Measurements from ENCODE around the gene TANC1. TPM values are rescaled to one million over a fixed set of nuclear protein-coding genes. Genes with fewer than 3 reads are reported as not detected.

TANC1 gene
- total and polyA plus RNA-seq, 2 experiments from 2014 or later, result 2.8 to 9.5 TPM

GRCh38 chr2:158963071-158963470 lies 5.4 kb upstream of the TANC1 start:
- TF ChIP-seq STAT1 (IDR thresholded peaks at IDR 0.05; ENCODE audit: unreplicated experiment) (no peak), NANOG (IDR thresholded peaks at IDR 0.05; ENCODE audit: borderline replicate concordance) (no peak), REST (IDR thresholded peaks at IDR 0.05; ENCODE audit: unreplicated experiment) (no peak), POLR2AphosphoS5 (IDR thresholded peaks at IDR 0.05; ENCODE audit: low read depth) (no peak), ZNF114 (CRISPR knock-in tag; IDR thresholded peaks at IDR 0.05) (no peak), ZNF462 (CRISPR knock-in tag; IDR thresholded peaks at IDR 0.05) (no peak), ZNF331 (CRISPR knock-in tag; IDR thresholded peaks at IDR 0.05; ENCODE audit: low read depth) (no peak), EZH2 (IDR thresholded peaks at IDR 0.05; ENCODE audit: low read depth, unreplicated experiment) (no peak), JUNB (IDR thresholded peaks at IDR 0.05; ENCODE audit: unreplicated experiment) (no peak), CREB1 (CRISPR knock-in tag; IDR thresholded peaks at IDR 0.05; ENCODE audit: low read depth) (no peak), EZH2phosphoT487 (IDR thresholded peaks at IDR 0.05; ENCODE audit: unreplicated experiment) (no peak)
- TF ChIP-seq, protein P1, sequence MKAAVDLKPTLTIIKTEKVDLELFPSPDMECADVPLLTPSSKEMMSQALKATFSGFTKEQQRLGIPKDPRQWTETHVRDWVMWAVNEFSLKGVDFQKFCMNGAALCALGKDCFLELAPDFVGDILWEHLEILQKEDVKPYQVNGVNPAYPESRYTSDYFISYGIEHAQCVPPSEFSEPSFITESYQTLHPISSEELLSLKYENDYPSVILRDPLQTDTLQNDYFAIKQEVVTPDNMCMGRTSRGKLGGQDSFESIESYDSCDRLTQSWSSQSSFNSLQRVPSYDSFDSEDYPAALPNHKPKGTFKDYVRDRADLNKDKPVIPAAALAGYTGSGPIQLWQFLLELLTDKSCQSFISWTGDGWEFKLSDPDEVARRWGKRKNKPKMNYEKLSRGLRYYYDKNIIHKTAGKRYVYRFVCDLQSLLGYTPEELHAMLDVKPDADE (IDR thresholded peaks at IDR 0.05), result no peak
- TF ChIP-seq, protein P2, sequence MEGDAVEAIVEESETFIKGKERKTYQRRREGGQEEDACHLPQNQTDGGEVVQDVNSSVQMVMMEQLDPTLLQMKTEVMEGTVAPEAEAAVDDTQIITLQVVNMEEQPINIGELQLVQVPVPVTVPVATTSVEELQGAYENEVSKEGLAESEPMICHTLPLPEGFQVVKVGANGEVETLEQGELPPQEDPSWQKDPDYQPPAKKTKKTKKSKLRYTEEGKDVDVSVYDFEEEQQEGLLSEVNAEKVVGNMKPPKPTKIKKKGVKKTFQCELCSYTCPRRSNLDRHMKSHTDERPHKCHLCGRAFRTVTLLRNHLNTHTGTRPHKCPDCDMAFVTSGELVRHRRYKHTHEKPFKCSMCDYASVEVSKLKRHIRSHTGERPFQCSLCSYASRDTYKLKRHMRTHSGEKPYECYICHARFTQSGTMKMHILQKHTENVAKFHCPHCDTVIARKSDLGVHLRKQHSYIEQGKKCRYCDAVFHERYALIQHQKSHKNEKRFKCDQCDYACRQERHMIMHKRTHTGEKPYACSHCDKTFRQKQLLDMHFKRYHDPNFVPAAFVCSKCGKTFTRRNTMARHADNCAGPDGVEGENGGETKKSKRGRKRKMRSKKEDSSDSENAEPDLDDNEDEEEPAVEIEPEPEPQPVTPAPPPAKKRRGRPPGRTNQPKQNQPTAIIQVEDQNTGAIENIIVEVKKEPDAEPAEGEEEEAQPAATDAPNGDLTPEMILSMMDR (conservative IDR thresholded peaks at IDR 0.05; ENCODE audit: low read depth in 2 of 2), result no peak
- Mint-ChIP-seq H3K4me3 (no peak overlapping the region), H3K4me1 (peaks cover 8% of the 10 kb centered on the region; the same call in 2 of the 3 replicates), H3K36me3 (ENCODE audit: low read depth) (no peaks in the 10 kb centered on the region), H3K9me3 (no peaks in the 10 kb centered on the region), H3K27ac (no peak overlapping the region), H3K27me3 (ENCODE audit: insufficient read depth, low read depth, poor library complexity) (peaks cover 11% of the 10 kb centered on the region)
- Histone ChIP-seq H3K36me3 (ENCODE audit: insufficient read depth) (no peaks in the 10 kb centered on the region), H3K27me3 (ENCODE audit: insufficient read depth) (peaks cover 24% of the 10 kb centered on the region), H3K79me2 (replicated peaks; ENCODE audit: insufficient read depth) (no peaks in the 10 kb centered on the region), H3F3A (replicated peaks; ENCODE audit: low read depth) (no peaks in the 10 kb centered on the region; the same call in 1 of the 2 replicates), H3K9me2 (ENCODE audit: insufficient read depth) (no peaks in the 10 kb centered on the region), H2AFZ (no peak overlapping the region), H3K4me3 (no peak overlapping the region), H4K20me1 (replicated peaks; ENCODE audit: insufficient read depth) (no peaks in the 10 kb centered on the region), H3K4me1 (ENCODE audit: insufficient read depth) (peaks cover 6% of the 10 kb centered on the region), H3K27ac (ENCODE audit: low read depth) (no peak overlapping the region), H3K4me2 (no peak overlapping the region)
- DNase-seq (ENCODE audit: low spot score), result no peak
- ATAC-seq, result no peak
